Stimulated activated CD4-positive, alpha-beta T cell treated with anti-CD3 and anti-CD28 coated beads, Interleukin-15, amount 100 ng/mL, for 1 hour (primary cell): ENCODE data around the gene C9orf57.
"Not testable (repeated sequence)": the region's sequence is repeated elsewhere in the genome, so short reads cannot be mapped to it uniquely, and the experiment has no call there.

Experiments
- DNase-seq, 2 donors: peaks; one replicate each; pipeline ENCODE4 v3.0.0-alpha.2; 2020; ENCODE audit warnings: low read depth in 1 of 2, low spot score in 1 of 2

Gene C9orf57

GRCh38 chr9:72025906-72026305 is 34.5 kb downstream of the C9orf57 start:
- no peak for DNase-seq

- no peak for DNase-seq
These were observed 36.8 kb downstream of the C9orf57 start for GRCh38 chr9:72023596-72023995.

DNA sequence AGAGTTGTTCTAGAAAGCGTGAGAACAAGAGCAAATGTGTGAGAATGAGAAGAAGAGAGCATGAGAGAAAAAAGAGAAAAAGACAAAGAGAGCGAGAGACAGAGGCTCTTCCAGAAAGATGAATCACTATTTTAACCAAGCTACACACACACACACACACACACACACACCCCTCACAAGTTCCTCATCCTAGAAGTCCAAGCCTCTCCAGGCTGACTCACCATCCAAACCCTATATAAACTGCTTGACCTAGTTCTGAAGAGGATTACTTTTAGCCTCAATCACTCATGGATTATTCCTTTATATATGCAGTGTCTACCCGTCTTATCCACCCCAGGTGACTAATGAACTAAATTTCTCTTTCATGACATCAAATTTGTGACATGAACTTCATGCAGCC is 37.6 kb downstream of the C9orf57 start:
- no peak for DNase-seq

DNA sequence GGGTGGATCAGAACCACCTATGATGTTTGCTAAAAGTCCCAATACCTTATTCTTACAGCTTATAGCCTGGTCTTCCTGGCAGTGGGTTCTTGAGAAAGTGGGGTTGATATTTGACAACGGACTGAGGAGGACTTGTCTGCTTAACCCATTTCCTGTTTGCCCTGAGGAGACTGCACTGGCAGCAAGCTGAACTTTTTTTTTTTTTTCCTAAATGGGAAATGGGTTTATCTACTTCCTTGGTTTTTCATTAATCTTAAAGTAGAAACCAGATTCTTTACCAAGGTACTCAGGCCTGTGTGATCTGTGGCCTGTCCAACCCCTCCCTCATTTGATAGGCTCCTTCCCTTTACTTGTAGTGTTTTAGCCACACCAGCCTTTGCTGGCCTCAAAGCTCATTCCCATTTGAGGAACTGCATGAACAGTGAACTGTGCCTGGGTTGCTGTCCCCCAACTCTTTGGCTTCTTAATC is 47.1 kb downstream of the C9orf57 start:
- DNase-seq = no peak

GRCh38 chr9:72012646-72013045 is 47.8 kb downstream of the C9orf57 start:
- no peak for DNase-seq

- not testable (repeated sequence) for DNase-seq
These were observed 52.7 kb downstream of the C9orf57 start for GRCh38 chr9:72007726-72008125.

DNA sequence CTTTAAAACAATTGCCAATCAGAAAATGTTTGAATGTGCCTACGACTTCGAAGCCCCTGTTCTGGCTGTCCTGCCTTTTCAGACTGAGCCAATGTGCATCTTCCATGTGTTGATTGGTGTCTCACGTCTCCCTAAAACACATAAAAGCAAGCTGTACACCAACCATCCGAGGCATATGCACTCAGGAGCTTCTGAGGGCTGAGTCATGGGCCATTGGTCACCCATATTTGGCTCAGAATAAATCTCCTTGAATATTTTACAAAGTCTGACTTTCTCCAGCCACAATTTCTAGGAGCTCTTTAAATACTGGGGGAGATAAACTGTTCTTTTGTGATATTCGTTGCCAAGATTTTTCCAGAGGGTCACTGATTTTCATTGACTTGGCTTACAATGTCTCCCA is 53.9 kb downstream of the C9orf57 start:
- no peak for DNase-seq

DNA sequence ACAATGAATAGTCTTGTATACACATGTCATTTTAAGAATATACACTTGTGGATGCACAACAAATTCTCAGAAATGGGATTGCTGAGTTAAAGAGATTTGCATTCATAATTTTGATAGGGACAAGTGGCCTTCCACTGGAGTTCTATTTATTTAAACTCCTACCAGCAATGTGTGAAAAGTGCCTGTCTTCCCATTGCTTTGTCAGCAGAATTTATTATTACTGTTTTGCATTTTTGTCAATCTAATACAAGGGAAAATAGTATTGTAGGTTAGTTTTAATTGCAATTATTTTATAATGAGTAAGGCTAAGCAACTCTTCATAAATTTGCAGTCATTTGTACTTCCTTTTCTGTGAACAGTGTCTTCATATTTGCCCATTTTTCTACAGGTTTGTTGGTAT is 55.0 kb downstream of the C9orf57 start:
- no peak for DNase-seq
